ENCODE measurements around the gene TMEM59. TPM values are rescaled to one million over a fixed set of nuclear protein-coding genes. Genes with fewer than 3 reads are reported as not detected.

Gene TMEM59
- total RNA-seq, 1 experiment from 2014 or later = 209 TPM

- no peaks in the 10 kb centered on the region for H3K9me3 ChIP-seq
- no peaks in the 10 kb centered on the region for H3K27me3 ChIP-seq
- no peak for DNase-seq
- H3K4me3 ChIP-seq = no peak overlapping the region
- H3K36me3 ChIP-seq = no peaks in the 10 kb centered on the region
Observed at GRCh38 chr1:53979712-53980450, 73.1 kb downstream of the TMEM59 start.

Other genes starting within 250 kb of the TMEM59 start
- gene NDC1, start 214.9 kb downstream of the TMEM59 start, total RNA-seq (2014; rRNA removed; shearing (Covaris generic); ENCODE audit: low replicate concordance) = 79.8 and 83.6 TPM in 2 replicates
- gene YIPF1, start 163.4 kb downstream of the TMEM59 start, total RNA-seq (2014; rRNA removed; shearing (Covaris generic); ENCODE audit: low replicate concordance) = 15.2 and 20.3 TPM in 2 replicates
- not detected in 2 replicates for gene DIO1, start 159.0 kb downstream of the TMEM59 start, total RNA-seq (2014; rRNA removed; shearing (Covaris generic); ENCODE audit: low replicate concordance)
- 31.5 and 54.1 TPM in 2 replicates for gene IFT25, start 107.5 kb downstream of the TMEM59 start, total RNA-seq (2014; rRNA removed; shearing (Covaris generic); ENCODE audit: low replicate concordance)
- gene LRRC42, start 106.9 kb downstream of the TMEM59 start, total RNA-seq (2014; rRNA removed; shearing (Covaris generic); ENCODE audit: low replicate concordance) = 78.4 and 79.6 TPM in 2 replicates
- gene LDLRAD1, start 35.0 kb downstream of the TMEM59 start, total RNA-seq (2014; rRNA removed; shearing (Covaris generic); ENCODE audit: low replicate concordance) = not detected in 2 replicates
- 3.0 and 3.7 TPM in 2 replicates for gene TCEANC2, start 404 bp upstream of the TMEM59 start, total RNA-seq (2014; rRNA removed; shearing (Covaris generic); ENCODE audit: low replicate concordance)
- not detected in 2 replicates for gene CDCP2, start 99.8 kb upstream of the TMEM59 start, total RNA-seq (2014; rRNA removed; shearing (Covaris generic); ENCODE audit: low replicate concordance)
- gene CYB5RL, start 146.8 kb upstream of the TMEM59 start, total RNA-seq (2014; rRNA removed; shearing (Covaris generic); ENCODE audit: low replicate concordance) = 4.7 and 6.3 TPM in 2 replicates
- gene MRPL37, start 147.0 kb upstream of the TMEM59 start, total RNA-seq (2014; rRNA removed; shearing (Covaris generic); ENCODE audit: low replicate concordance) = 124 and 142 TPM in 2 replicates